ENCODE data around the gene EDIL3. TPM values are rescaled to one million over a fixed set of nuclear protein-coding genes. Genes with fewer than 3 reads are reported as not detected.

Gene EDIL3
- total and polyA plus RNA-seq, 9 of the 15 experiments (the other 6 are each of a cell fraction or from before 2014, with no cell fraction given): 0.09 TPM; not detected in 8

DNA sequence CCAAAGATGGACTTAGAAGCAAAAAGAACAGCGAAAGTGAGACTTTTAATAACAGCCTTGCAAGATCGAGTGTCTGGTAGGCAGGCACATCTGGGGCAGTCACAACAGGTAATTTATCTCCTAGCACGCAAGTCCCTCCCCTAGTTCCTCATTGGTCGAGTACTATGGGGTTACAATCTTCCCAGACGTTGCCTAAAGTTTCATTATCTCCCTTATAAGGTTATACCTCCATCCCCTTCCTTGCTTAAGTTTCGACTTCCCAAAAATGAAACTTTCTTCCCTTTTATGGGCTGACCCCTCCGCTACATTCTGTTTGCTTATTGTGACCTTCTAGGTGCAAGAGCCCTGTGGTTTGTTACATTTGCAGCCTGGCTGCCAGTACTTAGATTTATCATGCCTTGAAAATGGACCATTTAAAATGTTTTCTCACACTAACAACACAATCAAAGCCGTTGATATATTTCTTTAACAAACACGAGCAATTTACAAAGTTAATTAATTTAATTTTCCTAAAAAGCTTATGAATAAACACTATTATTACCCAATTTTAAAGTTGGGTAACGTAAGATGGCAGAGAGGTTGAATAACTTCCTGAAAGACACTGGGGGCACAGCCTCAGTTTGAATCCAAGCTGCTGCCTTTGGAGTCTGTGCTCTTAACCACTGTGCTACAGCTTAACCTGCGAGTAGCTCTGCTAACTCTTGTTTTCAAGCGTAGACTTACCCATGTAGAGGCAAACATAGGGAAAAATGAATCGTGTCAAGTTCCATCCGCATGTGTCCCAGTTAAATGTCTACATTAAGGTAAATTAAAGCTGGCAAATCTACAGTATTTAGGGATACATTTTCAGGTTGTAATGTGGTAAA, 91.7 kb downstream of the EDIL3 start:
- in situ Hi-C loops (cut with MboI): no loop called here
- no peak overlapping the region for H3K4me2 ChIP-seq (ENCODE audit: insufficient read depth, low read length)
- POLR2A ChIA-PET: no interaction called here
- no peak for TF ChIP-seq HDGF (IDR thresholded peaks at IDR 0.05)
- TF ChIP-seq, protein P1, sequence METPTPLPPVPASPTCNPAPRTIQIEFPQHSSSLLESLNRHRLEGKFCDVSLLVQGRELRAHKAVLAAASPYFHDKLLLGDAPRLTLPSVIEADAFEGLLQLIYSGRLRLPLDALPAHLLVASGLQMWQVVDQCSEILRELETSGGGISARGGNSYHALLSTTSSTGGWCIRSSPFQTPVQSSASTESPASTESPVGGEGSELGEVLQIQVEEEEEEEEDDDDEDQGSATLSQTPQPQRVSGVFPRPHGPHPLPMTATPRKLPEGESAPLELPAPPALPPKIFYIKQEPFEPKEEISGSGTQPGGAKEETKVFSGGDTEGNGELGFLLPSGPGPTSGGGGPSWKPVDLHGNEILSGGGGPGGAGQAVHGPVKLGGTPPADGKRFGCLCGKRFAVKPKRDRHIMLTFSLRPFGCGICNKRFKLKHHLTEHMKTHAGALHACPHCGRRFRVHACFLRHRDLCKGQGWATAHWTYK (CRISPR knock-in tag; IDR thresholded peaks at IDR 0.05): no peak
- no peak for TF ChIP-seq HOXB6 (CRISPR knock-in tag; IDR thresholded peaks at IDR 0.05; ENCODE audit: borderline replicate concordance)
- TF ChIP-seq FOXM1 (IDR thresholded peaks at IDR 0.05; ENCODE audit: low read depth): no peak
- TF ChIP-seq FOXM1 (CRISPR knock-in tag; IDR thresholded peaks at IDR 0.05; ENCODE audit: low read depth): no peak
- TF ChIP-seq, protein P2, sequence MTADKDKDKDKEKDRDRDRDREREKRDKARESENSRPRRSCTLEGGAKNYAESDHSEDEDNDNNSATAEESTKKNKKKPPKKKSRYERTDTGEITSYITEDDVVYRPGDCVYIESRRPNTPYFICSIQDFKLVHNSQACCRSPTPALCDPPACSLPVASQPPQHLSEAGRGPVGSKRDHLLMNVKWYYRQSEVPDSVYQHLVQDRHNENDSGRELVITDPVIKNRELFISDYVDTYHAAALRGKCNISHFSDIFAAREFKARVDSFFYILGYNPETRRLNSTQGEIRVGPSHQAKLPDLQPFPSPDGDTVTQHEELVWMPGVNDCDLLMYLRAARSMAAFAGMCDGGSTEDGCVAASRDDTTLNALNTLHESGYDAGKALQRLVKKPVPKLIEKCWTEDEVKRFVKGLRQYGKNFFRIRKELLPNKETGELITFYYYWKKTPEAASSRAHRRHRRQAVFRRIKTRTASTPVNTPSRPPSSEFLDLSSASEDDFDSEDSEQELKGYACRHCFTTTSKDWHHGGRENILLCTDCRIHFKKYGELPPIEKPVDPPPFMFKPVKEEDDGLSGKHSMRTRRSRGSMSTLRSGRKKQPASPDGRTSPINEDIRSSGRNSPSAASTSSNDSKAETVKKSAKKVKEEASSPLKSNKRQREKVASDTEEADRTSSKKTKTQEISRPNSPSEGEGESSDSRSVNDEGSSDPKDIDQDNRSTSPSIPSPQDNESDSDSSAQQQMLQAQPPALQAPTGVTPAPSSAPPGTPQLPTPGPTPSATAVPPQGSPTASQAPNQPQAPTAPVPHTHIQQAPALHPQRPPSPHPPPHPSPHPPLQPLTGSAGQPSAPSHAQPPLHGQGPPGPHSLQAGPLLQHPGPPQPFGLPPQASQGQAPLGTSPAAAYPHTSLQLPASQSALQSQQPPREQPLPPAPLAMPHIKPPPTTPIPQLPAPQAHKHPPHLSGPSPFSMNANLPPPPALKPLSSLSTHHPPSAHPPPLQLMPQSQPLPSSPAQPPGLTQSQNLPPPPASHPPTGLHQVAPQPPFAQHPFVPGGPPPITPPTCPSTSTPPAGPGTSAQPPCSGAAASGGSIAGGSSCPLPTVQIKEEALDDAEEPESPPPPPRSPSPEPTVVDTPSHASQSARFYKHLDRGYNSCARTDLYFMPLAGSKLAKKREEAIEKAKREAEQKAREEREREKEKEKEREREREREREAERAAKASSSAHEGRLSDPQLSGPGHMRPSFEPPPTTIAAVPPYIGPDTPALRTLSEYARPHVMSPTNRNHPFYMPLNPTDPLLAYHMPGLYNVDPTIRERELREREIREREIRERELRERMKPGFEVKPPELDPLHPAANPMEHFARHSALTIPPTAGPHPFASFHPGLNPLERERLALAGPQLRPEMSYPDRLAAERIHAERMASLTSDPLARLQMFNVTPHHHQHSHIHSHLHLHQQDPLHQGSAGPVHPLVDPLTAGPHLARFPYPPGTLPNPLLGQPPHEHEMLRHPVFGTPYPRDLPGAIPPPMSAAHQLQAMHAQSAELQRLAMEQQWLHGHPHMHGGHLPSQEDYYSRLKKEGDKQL (CRISPR knock-in tag; IDR thresholded peaks at IDR 0.05; ENCODE audit: borderline replicate concordance): no peak
- no peak for TF ChIP-seq ZBTB1 (CRISPR knock-in tag; IDR thresholded peaks at IDR 0.05; ENCODE audit: borderline replicate concordance, low read depth)
- TF ChIP-seq ESRRA (IDR thresholded peaks at IDR 0.05; ENCODE audit: borderline replicate concordance, low read depth): no peak
- no peak for TF ChIP-seq TRIM28 (IDR thresholded peaks at IDR 0.05)
- TF ChIP-seq, protein P3, sequence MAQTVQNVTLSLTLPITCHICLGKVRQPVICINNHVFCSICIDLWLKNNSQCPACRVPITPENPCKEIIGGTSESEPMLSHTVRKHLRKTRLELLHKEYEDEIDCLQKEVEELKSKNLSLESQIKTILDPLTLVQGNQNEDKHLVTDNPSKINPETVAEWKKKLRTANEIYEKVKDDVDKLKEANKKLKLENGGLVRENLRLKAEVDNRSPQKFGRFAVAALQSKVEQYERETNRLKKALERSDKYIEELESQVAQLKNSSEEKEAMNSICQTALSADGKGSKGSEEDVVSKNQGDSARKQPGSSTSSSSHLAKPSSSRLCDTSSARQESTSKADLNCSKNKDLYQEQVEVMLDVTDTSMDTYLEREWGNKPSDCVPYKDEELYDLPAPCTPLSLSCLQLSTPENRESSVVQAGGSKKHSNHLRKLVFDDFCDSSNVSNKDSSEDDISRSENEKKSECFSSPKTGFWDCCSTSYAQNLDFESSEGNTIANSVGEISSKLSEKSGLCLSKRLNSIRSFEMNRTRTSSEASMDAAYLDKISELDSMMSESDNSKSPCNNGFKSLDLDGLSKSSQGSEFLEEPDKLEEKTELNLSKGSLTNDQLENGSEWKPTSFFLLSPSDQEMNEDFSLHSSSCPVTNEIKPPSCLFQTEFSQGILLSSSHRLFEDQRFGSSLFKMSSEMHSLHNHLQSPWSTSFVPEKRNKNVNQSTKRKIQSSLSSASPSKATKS (CRISPR knock-in tag; IDR thresholded peaks at IDR 0.05): no peak
- TF ChIP-seq ETV1 (tag; conservative IDR thresholded peaks at IDR 0.05; ENCODE audit: low read depth): no peak

More for the DNA sequence above, 91.7 kb downstream of the EDIL3 start:
- Histone ChIP-seq H3K27ac (ENCODE audit: extremely low read depth, low read depth, low read length) (no peak overlapping the region), H2AFZ (ENCODE audit: low read depth, low read length) (no peak overlapping the region), H3K79me2 (ENCODE audit: control insufficient read depth, insufficient read depth, low read length) (no peaks in the 10 kb centered on the region), H3K27me3 (ENCODE audit: control insufficient read depth in 2 of 2, insufficient read depth in 2 of 2, low read length in 2 of 2) (no peaks in the 10 kb centered on the region), H3K9ac (ENCODE audit: insufficient read depth in 1 of 2, low read depth in 2 of 2, low read length in 2 of 2) (no peak overlapping the region), H3K4me1 (replicated peaks in 1 of 2; ENCODE audit: control insufficient read depth in 2 of 2, insufficient read depth in 2 of 2, low read length in 2 of 2) (no peaks in the 10 kb centered on the region), H4K20me1 (replicated peaks; ENCODE audit: control insufficient read depth, insufficient read depth, low read length) (no peaks in the 10 kb centered on the region), H3K36me3 (ENCODE audit: control insufficient read depth, insufficient read depth, low read length) (no peaks in the 10 kb centered on the region), H3K4me3 (no peak overlapping the region), H3K9me1 (ENCODE audit: control insufficient read depth, insufficient read depth, low read length) (no peaks in the 10 kb centered on the region), H3K9me3 (replicated peaks; ENCODE audit: control insufficient read depth, insufficient read depth, low read depth, low read length) (0 out of 2 replicates have a peak, but pooled peaks cover 1% of the 10 kb centered on the region)
- 1% methylated on average over 14 of the region's 14 CpGs for WGBS (ENCODE audit: insufficient coverage, low coverage, missing lambda C conversion rate)
- intact Hi-C loops (cut with micrococcal nuclease): no loop called here
- no TSS peak for BruUV-seq (replicated peaks)
- ATAC-seq: no peak
- no peak for FAIRE-seq
- CTCF ChIA-PET (ENCODE audit: low intra/inter-chr PET ratio): no interaction called here
- DNase-seq (ENCODE audit: extremely low read depth in 1 of 4, low spot score in 3 of 4): no peak

Measured in K562 (cell line).